Epidermal melanocyte (primary cell): ENCODE data around the gene GNL1.
"Not testable (repeated sequence)": the region's sequence is repeated elsewhere in the genome, so short reads cannot be mapped to it uniquely, and the experiment has no call there.

Experiments used
- DNase-seq: peaks from one replicate; pipeline ENCODE4 v3.0.0; 2011; ENCODE audit warnings: low spot score; ENCODE audit not compliant: insufficient read length

GNL1 gene

GRCh38 chr6:30533460-30534294 lies 22.6 kb downstream of the GNL1 start:
- DNase-seq, result no peak

GRCh38 chr6:30530014-30530413 lies 26.3 kb downstream of the GNL1 start:
- DNase-seq, result no peak

- DNase-seq, result not testable (repeated sequence)
These were observed 26.9 kb downstream of the GNL1 start for GRCh38 chr6:30529349-30529875.

- DNase-seq, result not testable (repeated sequence)
These were observed 29.8 kb downstream of the GNL1 start for GRCh38 chr6:30526444-30526843.

- DNase-seq, result not testable (repeated sequence)
These were observed 34.3 kb downstream of the GNL1 start for GRCh38 chr6:30521952-30522351.

- not testable (repeated sequence) for DNase-seq
These were observed 35.2 kb downstream of the GNL1 start for GRCh38 chr6:30521082-30521481.

GRCh38 chr6:30520522-30520921 lies 35.8 kb downstream of the GNL1 start:
- DNase-seq, result no peak

- DNase-seq, result not testable (repeated sequence)
These were observed 37.7 kb downstream of the GNL1 start for GRCh38 chr6:30518505-30519145.

- DNase-seq, result not testable (repeated sequence)
These were observed 38.4 kb downstream of the GNL1 start for GRCh38 chr6:30517767-30518504.

- not testable (repeated sequence) for DNase-seq
These were observed 39.6 kb downstream of the GNL1 start for GRCh38 chr6:30516754-30517076.

GRCh38 chr6:30515944-30516753 lies 40.1 kb downstream of the GNL1 start:
- DNase-seq, result peak; percentile 89

GRCh38 chr6:30515106-30515505 lies 41.2 kb downstream of the GNL1 start:
- DNase-seq, result no peak

- no peak for DNase-seq
These were observed 42.8 kb downstream of the GNL1 start for GRCh38 chr6:30513451-30513850.

GRCh38 chr6:30511169-30511546 lies 45.1 kb downstream of the GNL1 start:
- DNase-seq, result no peak

- DNase-seq, result no peak
These were observed 45.7 kb downstream of the GNL1 start for GRCh38 chr6:30510419-30511168.

GRCh38 chr6:30508890-30509736 lies 47.2 kb downstream of the GNL1 start:
- no peak for DNase-seq

GRCh38 chr6:30507849-30508827 lies 48.2 kb downstream of the GNL1 start:
- DNase-seq, result no peak
